HFFc6 (cell line): ENCODE results near the gene NSD1. TPM values are rescaled to one million over a fixed set of nuclear protein-coding genes. Genes with fewer than 3 reads are reported as not detected.

Source experiments
- DNase-seq: peaks from one replicate; pipeline ENCODE4 v3.0.0-alpha.2; 2018
- H3K27ac Mint-ChIP-seq: 2 replicates; pipeline ENCODE4 v1.8.0; 2020; ENCODE audit warnings: mild to moderate bottlenecking, mixed read lengths
- H3K27me3 Mint-ChIP-seq: 2 replicates; pipeline ENCODE4 v1.8.0; 2021; ENCODE audit warnings: mild to moderate bottlenecking, moderate library complexity, mixed read lengths; ENCODE audit not compliant: insufficient read depth
- H3K36me3 Mint-ChIP-seq: 2 replicates; pipeline ENCODE4 v1.8.0; 2021; ENCODE audit warnings: low read depth, mixed read lengths
- H3K4me1 Mint-ChIP-seq: 2 replicates; pipeline ENCODE4 v1.8.0; 2020; ENCODE audit warnings: low read depth, mixed read lengths
- H3K4me3 Mint-ChIP-seq: 2 replicates; pipeline ENCODE4 v1.8.0; 2020; ENCODE audit warnings: mild to moderate bottlenecking, moderate library complexity, mixed read lengths
- H3K9me3 Mint-ChIP-seq: 2 replicates; pipeline ENCODE4 v1.8.0; 2020; ENCODE audit warnings: mild to moderate bottlenecking, mixed read lengths
- total RNA-seq, 6 experiments: library from RNA; stranded (reverse); fragmentation: NEBNext Ultra II Directional; extraction: Animal tissue kit (Norgen Biotek cat#: 25700); gene quantifications; 2 replicates in 1 of 6; 3 replicates in 5 of 6; pipeline ENCODE4 v1.2.3, GENCODE V29; 2021
- TF ChIP-seq, protein P1 (sequence below): fragments of 200-600 bp; sonication (generic); IDR thresholded peaks from 2 replicates; pipeline ENCODE4 v1.5.0; 2021; ENCODE audit warnings: antibody characterized with exemption, mild to moderate bottlenecking

NSD1 gene
- total RNA-seq, 6 experiments from 2014 or later = 42.6 to 56.4 (median 48.4) TPM

DNA sequence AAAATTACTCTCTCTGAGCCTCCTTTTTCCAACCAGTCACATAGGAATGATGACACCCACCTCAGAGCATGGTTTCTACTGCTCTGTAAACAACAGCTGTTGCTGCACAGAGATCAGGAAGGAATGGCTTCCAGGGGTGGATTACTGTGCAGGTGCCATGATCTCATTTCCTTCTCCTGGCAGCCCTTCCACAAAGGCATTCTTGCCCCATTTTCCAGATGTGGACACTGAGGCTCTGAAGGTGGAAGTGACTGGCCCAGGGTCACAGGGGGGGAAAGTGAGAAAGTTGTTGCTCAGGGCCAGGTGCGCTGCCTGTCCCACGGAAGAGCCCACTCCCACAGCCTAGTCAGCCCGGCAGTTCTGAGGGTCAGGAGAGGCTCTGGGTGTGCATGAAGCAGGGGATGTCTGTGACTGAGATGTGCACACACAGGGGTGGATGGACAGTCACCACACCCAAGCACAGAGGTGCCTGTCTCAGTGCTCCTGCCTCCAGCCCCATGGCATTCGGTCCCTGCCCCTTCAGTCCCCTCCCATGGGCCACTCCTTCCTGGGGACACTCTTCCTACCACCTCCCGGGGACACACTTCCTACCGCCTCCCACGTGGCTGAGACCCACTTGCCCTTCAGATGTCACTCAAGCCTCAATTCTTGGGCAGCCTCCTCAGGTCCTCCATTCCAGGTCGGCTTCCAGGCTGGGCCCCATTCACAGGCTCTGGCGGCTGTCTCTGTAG lies 29.9 kb upstream of the NSD1 start:
- Mint-ChIP-seq H3K4me1 (peaks cover 10% of the 10 kb centered on the region; the same call in 1 of the 2 replicates), H3K36me3 (no peaks in the 10 kb centered on the region), H3K27ac (no peak overlapping the region), H3K27me3 (peaks cover 4% of the 10 kb centered on the region; the same call in 1 of the 2 replicates), H3K4me3 (no peak overlapping the region), H3K9me3 (no peaks in the 10 kb centered on the region)
- DNase-seq = no peak
- TF ChIP-seq, protein P1, sequence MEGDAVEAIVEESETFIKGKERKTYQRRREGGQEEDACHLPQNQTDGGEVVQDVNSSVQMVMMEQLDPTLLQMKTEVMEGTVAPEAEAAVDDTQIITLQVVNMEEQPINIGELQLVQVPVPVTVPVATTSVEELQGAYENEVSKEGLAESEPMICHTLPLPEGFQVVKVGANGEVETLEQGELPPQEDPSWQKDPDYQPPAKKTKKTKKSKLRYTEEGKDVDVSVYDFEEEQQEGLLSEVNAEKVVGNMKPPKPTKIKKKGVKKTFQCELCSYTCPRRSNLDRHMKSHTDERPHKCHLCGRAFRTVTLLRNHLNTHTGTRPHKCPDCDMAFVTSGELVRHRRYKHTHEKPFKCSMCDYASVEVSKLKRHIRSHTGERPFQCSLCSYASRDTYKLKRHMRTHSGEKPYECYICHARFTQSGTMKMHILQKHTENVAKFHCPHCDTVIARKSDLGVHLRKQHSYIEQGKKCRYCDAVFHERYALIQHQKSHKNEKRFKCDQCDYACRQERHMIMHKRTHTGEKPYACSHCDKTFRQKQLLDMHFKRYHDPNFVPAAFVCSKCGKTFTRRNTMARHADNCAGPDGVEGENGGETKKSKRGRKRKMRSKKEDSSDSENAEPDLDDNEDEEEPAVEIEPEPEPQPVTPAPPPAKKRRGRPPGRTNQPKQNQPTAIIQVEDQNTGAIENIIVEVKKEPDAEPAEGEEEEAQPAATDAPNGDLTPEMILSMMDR = no peak

GRCh38 chr5:177105691-177106476 lies 27.7 kb upstream of the NSD1 start:
- Mint-ChIP-seq H3K27me3 (peaks cover 10% of the 10 kb centered on the region; the same call in 1 of the 2 replicates), H3K9me3 (no peaks in the 10 kb centered on the region), H3K4me3 (no peak overlapping the region), H3K27ac (no peak overlapping the region), H3K36me3 (no peaks in the 10 kb centered on the region), H3K4me1 (0 out of 2 replicates have a peak, but pooled peaks cover 3% of the 10 kb centered on the region)
- no peak for DNase-seq
- TF ChIP-seq, protein P1 = no peak

DNA sequence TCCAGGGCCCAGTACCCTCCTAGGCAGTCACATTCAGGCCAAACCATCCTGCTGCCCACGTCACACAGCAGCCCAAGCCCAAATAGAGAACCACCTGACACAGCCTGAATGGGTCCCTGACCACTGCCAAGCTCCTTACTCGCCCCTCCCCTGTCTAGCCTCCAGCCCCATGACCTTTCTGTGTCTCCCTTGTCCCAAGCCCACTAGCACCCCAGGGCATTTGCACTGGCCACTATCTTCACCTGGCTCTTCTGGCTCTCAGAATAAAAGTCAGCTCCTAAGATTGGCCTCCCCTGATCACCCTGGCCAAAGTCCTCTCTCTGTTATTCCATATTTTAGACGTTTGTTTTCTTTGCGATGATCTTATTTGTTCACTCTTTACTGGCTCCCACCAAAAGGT lies 26.4 kb upstream of the NSD1 start:
- DNase-seq = no peak
- Mint-ChIP-seq H3K27ac (no peak overlapping the region), H3K9me3 (no peaks in the 10 kb centered on the region), H3K27me3 (peaks cover 10% of the 10 kb centered on the region; the same call in 1 of the 2 replicates), H3K36me3 (no peaks in the 10 kb centered on the region), H3K4me3 (no peak overlapping the region), H3K4me1 (no peaks in the 10 kb centered on the region)
- TF ChIP-seq, protein P1 = no peak

- peaks cover 8% of the 10 kb centered on the region for H3K27me3 Mint-ChIP-seq
- no peaks in the 10 kb centered on the region for H3K36me3 Mint-ChIP-seq
- H3K27ac Mint-ChIP-seq = no peak overlapping the region
- DNase-seq = no peak
- no peaks in the 10 kb centered on the region for H3K9me3 Mint-ChIP-seq
- H3K4me1 Mint-ChIP-seq = peaks cover 8% of the 10 kb centered on the region
- no peak overlapping the region for H3K4me3 Mint-ChIP-seq
- TF ChIP-seq, protein P1 = no peak
Measured at GRCh38 chr5:177109810-177110209, 23.8 kb upstream of the NSD1 start.

- H3K4me3 Mint-ChIP-seq = peak overlapping the region; percentile 55; the same call in 1 of the 2 replicates
- H3K9me3 Mint-ChIP-seq = no peaks in the 10 kb centered on the region
- H3K27me3 Mint-ChIP-seq = peaks cover 12% of the 10 kb centered on the region
- H3K4me1 Mint-ChIP-seq = peaks cover 15% of the 10 kb centered on the region
- no peak for DNase-seq
- TF ChIP-seq, protein P1 = peak; percentile 95
- no peaks in the 10 kb centered on the region for H3K36me3 Mint-ChIP-seq
- H3K27ac Mint-ChIP-seq = no peak overlapping the region
Measured at GRCh38 chr5:177111720-177112394, 21.7 kb upstream of the NSD1 start.
